ENCODE data around the gene MLLT3. TPM values are rescaled to one million over a fixed set of nuclear protein-coding genes. Genes with fewer than 3 reads are reported as not detected.
A peak's percentile ranks its signal among the peaks of the same experiment; 100 is the strongest.

MLLT3 gene
- total RNA-seq, 2 experiments from 2014 or later: 112 TPM

DNA sequence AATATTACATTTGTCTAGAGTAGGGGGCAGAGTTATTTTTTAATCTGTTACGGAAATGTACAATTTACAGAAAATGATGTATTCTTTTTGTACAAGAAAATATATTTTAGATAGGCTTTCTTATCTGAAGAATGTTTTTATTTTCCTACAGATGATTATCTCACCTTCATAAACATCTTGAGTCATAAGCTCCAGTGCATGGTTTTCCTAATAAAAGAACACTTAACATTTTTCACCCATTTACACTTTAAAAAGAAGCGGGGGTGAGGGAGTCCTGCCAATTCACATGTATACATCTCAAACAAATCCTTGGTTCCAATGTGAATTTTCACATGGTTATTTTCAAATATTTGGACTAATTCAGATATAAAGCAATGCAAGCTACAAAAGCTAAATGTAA is 85.0 kb downstream of the MLLT3 start:
- no peaks in the 10 kb centered on the region for H3K27me3 Mint-ChIP-seq
- no peak for DNase-seq
- POLR2A ChIA-PET: interaction anchor here (1.1 kb wide), 1 partner anchor 85 kb away, joined by 3 read pairs; the partner anchor contains the start of gene MLLT3
- peaks cover 72% of the 10 kb centered on the region for H3K36me3 Mint-ChIP-seq
- no peak for ATAC-seq (ENCODE audit: low read depth)
- H3K4me1 Mint-ChIP-seq: peaks cover 19% of the 10 kb centered on the region
- no peak overlapping the region for H3K4me3 Mint-ChIP-seq
- no peak overlapping the region for H3K27ac Mint-ChIP-seq
- H3K9me3 Mint-ChIP-seq: peaks cover 23% of the 10 kb centered on the region

DNA sequence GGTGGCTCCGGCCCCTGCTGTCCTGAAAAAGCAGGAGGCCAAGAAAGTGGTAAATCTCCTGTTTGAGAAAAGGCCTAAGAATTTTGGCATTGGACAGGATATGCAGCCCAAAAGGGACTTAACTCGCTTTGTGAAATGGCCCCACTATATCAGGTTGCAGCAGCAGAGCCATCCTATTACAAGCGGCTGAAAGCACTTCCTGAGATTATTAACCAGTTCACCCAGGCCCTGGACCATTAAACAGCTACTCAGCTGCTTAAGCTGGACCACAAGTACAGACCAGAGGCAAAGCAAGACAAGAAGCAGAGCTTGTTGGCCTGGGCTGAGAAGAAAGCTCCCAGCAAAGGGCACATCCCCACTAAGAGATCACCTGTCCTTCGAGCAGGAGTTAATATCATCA is 89.7 kb downstream of the MLLT3 start:
- Mint-ChIP-seq H3K36me3 (peaks cover 52% of the 10 kb centered on the region), H3K9me3 (peaks cover 2% of the 10 kb centered on the region), H3K4me1 (peaks cover 45% of the 10 kb centered on the region), H3K27me3 (no peaks in the 10 kb centered on the region), H3K4me3 (no peak overlapping the region), H3K27ac (no peak overlapping the region)
- DNase-seq: no peak
- no peak for ATAC-seq (ENCODE audit: low read depth)
- POLR2A ChIA-PET: no interaction called here

DNA sequence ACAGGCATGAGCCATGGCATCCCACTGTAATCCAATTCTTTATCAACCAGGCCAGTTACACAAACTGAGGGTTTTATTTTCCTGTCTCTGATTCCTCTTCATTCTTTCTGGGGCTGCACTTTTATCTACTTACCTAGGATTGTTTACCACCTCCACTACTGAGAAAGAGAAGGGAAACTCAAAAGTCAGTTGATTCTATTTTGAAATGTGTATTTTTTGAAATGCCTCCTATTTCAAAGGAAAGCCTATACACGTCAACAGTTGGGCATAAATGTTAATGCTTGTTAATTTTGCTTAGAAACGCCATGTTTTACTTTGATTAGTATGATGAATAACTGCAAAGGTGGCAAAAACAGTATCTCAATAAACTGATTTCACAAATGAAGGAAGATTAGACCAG is 92.5 kb downstream of the MLLT3 start:
- Mint-ChIP-seq H3K9me3 (peaks cover 2% of the 10 kb centered on the region), H3K4me1 (peaks cover 57% of the 10 kb centered on the region), H3K4me3 (peak overlapping the region; percentile 31), H3K36me3 (peaks cover 43% of the 10 kb centered on the region), H3K27ac (peak overlapping the region; percentile 57), H3K27me3 (no peaks in the 10 kb centered on the region)
- POLR2A ChIA-PET: no interaction called here
- DNase-seq: no peak
- ATAC-seq (ENCODE audit: low read depth): no peak

DNA sequence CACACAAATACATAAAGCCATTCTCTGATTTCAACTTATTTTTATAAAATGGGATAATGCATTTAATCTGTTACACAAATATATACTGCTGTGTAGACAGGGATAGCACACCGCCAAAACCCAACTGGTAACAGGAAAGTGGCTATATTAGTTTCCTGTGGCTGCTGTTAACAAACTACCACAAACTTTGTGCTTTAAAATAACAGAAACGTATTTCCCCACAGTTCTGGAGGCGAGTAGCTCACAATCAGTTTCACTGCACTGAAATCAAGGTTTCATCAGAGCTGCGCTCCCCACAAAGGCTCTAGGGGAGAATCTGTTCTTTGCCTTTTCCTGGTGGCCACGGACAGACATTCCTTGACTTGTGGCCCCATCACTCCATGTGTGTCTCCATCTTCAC is 94.0 kb downstream of the MLLT3 start:
- Mint-ChIP-seq H3K9me3 (no peaks in the 10 kb centered on the region), H3K27me3 (no peaks in the 10 kb centered on the region), H3K4me3 (peak overlapping the region; percentile 55), H3K36me3 (peaks cover 41% of the 10 kb centered on the region), H3K27ac (peak overlapping the region; percentile 73), H3K4me1 (peaks cover 64% of the 10 kb centered on the region)
- POLR2A ChIA-PET: interaction anchor here (0.9 kb wide), 1 partner anchor 94 kb away, joined by 3 read pairs; the partner anchor contains the start of gene MLLT3
- ATAC-seq (ENCODE audit: low read depth): peak; percentile 38
- DNase-seq: no peak

DNA sequence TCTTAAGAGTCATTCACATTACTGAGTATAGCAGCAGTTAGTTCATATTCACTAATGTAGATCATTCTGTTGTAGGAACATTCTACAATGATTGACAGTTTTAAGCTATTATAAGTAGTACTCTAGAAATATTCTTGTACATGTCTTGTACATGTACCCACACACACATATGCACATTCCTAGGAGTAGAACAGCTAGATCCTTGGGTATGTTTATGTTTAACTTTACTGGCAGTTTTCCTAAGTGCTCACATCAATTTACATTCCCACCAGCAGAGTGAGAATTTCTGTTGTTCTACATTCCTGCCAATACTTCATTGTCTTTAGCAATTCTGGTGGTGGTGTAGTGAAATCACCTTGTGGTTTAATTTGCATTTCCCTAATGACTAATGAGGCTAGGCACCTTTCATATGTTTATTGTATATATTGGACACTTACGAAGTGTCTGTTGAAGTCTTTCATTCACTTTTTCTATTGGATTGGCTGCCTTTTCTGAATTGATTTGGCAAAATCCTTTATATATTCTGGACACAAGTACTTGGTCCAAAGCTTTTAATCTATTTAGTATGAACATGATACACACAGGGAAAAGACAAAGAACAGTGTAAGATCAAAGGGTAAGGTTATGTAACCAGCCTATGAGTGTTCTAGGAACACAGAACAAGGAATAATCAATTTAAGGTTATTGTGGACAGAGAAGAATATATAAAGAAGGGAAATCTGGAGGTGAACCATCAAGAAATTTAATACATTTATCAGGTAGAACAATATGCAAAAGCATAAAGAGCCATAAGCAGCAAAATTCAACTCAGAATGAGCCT is 95.6 kb downstream of the MLLT3 start:
- ATAC-seq (ENCODE audit: low read depth) (no peak), DNase-seq (no peak)
- peaks cover 73% of the 10 kb centered on the region for H3K4me1 Mint-ChIP-seq
- POLR2A ChIA-PET: interaction anchor here (0.6 to 1.4 kb wide), 2 partner anchors 10 to 96 kb away, joined by 4 read pairs; partner anchors contain the start of gene MLLT3
- peak overlapping the region; percentile 29 for H3K4me3 Mint-ChIP-seq
- peaks cover 44% of the 10 kb centered on the region for H3K36me3 Mint-ChIP-seq
- no peaks in the 10 kb centered on the region for H3K27me3 Mint-ChIP-seq
- no peak overlapping the region for H3K27ac Mint-ChIP-seq
- no peaks in the 10 kb centered on the region for H3K9me3 Mint-ChIP-seq

DNA sequence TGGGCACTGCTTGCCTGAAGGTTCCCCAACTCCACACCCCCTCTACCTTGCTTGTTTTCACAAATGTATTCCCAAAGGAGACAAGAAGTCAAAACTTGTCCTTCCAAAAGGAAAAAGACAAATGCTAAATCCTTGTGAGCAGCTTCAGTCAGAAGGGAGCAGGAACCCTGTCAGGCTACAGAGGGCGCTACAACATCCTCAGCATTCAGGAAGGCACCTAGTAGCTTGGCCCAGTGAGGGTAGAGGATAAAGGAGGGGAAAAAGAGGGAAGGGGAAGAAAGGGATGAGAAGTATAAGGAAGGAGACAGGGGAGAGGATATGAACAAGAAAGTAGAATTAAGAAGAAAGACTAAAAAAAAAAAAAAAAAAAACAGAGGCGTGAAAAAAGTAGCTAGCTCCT is 97.5 kb downstream of the MLLT3 start:
- Mint-ChIP-seq H3K9me3 (no peaks in the 10 kb centered on the region), H3K36me3 (peaks cover 41% of the 10 kb centered on the region), H3K27me3 (no peaks in the 10 kb centered on the region), H3K27ac (no peak overlapping the region), H3K4me3 (no peak overlapping the region), H3K4me1 (peaks cover 71% of the 10 kb centered on the region)
- ATAC-seq (ENCODE audit: low read depth) (no peak), DNase-seq (no peak)
- POLR2A ChIA-PET: no interaction called here

DNA sequence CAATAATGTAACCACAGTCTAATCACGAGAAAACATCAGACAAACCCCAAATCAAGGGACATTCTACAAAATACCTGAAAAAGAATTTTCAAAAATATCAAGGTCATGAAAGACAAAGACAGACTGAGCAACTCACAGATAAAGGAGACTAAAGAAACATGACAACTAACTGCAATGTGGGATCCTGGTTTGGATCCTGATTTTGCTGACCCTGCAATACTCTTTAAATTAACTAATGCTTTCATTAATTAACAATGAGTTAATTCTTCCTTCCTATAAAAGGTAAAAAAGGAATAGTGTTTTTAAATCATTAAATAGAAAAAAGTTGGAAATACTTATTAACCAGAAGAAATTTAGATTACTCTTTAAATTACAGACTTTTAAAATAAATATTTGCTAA is 103.6 kb downstream of the MLLT3 start:
- POLR2A ChIA-PET: no interaction called here
- no peaks in the 10 kb centered on the region for H3K27me3 Mint-ChIP-seq
- H3K9me3 Mint-ChIP-seq: no peaks in the 10 kb centered on the region
- H3K4me1 Mint-ChIP-seq: peaks cover 73% of the 10 kb centered on the region
- no peak overlapping the region for H3K4me3 Mint-ChIP-seq
- ATAC-seq (ENCODE audit: low read depth) (no peak), DNase-seq (no peak)
- peaks cover 58% of the 10 kb centered on the region for H3K36me3 Mint-ChIP-seq
- no peak overlapping the region for H3K27ac Mint-ChIP-seq

DNA sequence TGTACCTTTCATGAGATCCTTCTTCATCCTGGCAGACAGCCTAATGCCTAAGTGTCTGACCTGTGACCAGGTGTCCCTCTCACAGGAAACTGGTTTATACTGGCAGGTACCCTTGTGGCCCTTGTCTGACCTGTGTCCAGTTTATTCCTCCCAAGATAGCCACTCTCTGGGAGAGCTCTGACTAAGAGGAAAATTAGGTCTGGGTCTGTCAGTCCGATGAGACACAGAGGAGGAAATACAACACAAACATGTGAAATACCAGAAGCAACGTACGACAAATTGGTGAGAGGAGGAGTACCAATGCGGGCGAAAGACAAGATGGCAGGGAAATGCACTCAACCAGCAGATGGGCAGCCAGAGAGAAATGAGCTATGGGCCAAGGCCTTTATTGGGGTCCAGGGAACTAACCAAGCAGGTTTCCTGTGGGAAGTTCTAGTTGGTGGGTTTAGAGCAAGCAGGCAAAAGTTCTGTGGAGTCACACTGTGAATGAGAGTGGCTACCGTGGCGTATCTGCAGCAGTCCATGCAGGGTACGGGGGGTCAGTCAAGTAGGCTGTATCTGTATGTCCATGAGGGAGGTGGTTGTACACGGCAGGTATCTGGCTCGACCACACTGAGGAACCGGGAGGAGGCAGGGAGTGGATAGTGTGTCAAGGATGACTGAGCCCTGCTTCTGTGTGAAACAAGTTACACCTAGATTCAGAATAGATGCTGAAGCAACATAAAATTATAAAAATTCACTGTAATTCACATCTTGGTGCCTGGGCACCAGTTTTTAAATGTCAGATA is 109.0 kb downstream of the MLLT3 start:
- ATAC-seq (ENCODE audit: low read depth) (no peak), DNase-seq (no peak)
- POLR2A ChIA-PET: interaction anchor here (1.1 to 2.7 kb wide), 3 partner anchors 10 to 170 kb away, joined by 3 to 22 read pairs (median 3); partner anchors contain the start of genes FOCAD and MLLT3
- H3K4me3 Mint-ChIP-seq: peak overlapping the region; percentile 62
- peak overlapping the region; percentile 82 for H3K27ac Mint-ChIP-seq
- H3K9me3 Mint-ChIP-seq: peaks cover 2% of the 10 kb centered on the region
- peaks cover 59% of the 10 kb centered on the region for H3K36me3 Mint-ChIP-seq
- no peaks in the 10 kb centered on the region for H3K27me3 Mint-ChIP-seq
- peaks cover 81% of the 10 kb centered on the region for H3K4me1 Mint-ChIP-seq

DNA sequence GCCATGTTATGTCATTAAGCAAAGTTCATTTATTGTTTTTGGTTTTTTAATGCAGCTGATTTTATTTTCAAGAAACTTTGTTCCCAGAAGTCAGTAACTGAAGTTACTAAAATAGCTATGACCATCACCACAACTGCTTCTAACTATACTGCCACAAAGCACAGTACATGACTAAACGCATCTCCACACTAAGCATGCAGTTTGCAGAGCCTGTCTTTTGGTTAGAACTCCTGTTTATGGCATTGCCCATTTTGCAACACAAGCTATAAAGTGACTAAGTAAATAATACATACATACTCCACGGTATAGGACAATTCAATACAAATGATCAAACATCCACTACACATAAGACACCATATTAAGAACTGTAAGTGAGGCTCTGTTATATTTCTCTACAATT is 109.7 kb downstream of the MLLT3 start:
- Mint-ChIP-seq H3K4me3 (peak overlapping the region; percentile 62), H3K4me1 (peaks cover 83% of the 10 kb centered on the region), H3K27ac (peak overlapping the region; percentile 82), H3K36me3 (peaks cover 57% of the 10 kb centered on the region), H3K9me3 (peaks cover 2% of the 10 kb centered on the region), H3K27me3 (no peaks in the 10 kb centered on the region)
- peak; percentile 57 for ATAC-seq (ENCODE audit: low read depth)
- POLR2A ChIA-PET: interaction anchor here (0.8 to 2.7 kb wide), 5 partner anchors 10 to 171 kb away, joined by 3 to 22 read pairs (median 3); partner anchors contain the start of genes FOCAD and MLLT3
- no peak for DNase-seq

DNA sequence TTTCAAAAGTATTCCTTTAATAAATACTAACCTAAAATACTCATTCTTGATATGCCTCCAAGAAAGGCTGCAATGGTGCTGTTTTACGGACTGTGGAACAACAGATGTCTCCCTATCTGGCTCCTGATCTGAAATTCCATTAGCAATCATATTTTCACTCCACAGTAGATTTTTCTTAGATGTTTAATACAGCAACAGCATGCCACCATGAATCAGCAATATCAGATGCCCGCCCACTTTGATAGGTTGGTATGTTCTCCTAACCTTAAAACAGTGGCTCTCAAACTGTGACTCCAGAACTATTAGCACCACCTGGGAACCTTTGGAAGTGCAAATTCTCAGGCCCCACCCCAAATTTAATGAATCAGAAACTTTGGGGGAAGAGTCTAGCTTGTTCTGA is 110.2 kb downstream of the MLLT3 start:
- peaks cover 83% of the 10 kb centered on the region for H3K4me1 Mint-ChIP-seq
- H3K27ac Mint-ChIP-seq: peak overlapping the region; percentile 82
- POLR2A ChIA-PET: interaction anchor here (0.6 to 2.7 kb wide), 6 partner anchors 11 to 172 kb away, joined by 3 to 22 read pairs (median 3); partner anchors contain the start of genes FOCAD and MLLT3
- no peak for DNase-seq
- H3K27me3 Mint-ChIP-seq: no peaks in the 10 kb centered on the region
- no peak overlapping the region for H3K4me3 Mint-ChIP-seq
- peaks cover 2% of the 10 kb centered on the region for H3K9me3 Mint-ChIP-seq
- ATAC-seq (ENCODE audit: low read depth): no peak
- H3K36me3 Mint-ChIP-seq: peaks cover 51% of the 10 kb centered on the region

DNA sequence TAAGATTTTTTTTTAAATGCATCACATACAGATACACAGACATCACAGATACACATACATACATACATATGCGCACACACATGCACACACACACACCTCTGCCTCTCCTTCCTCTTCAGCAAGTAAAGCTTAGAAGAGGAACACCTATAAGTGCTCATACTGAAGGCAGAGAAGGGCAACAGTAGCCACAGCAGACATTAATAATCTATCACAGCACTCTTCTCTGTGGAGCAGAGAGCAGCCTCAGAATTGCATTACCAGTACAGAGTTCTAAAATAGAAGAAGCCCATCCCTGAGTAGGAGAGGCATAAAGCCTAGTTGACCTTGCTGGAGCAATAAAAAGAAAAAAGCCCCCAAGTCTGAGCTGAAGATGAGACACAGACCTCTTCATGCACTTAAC is 110.6 kb downstream of the MLLT3 start:
- H3K27ac Mint-ChIP-seq: peak overlapping the region; percentile 82
- H3K27me3 Mint-ChIP-seq: no peaks in the 10 kb centered on the region
- DNase-seq: no peak
- no peak for ATAC-seq (ENCODE audit: low read depth)
- H3K4me1 Mint-ChIP-seq: peaks cover 87% of the 10 kb centered on the region
- peaks cover 2% of the 10 kb centered on the region for H3K9me3 Mint-ChIP-seq
- peak overlapping the region; percentile 12 for H3K4me3 Mint-ChIP-seq
- H3K36me3 Mint-ChIP-seq: peaks cover 52% of the 10 kb centered on the region
- POLR2A ChIA-PET: interaction anchor here (0.6 to 2.7 kb wide), 5 partner anchors 19 to 111 kb away, joined by 3 to 22 read pairs (median 3); partner anchors contain the start of gene MLLT3

DNA sequence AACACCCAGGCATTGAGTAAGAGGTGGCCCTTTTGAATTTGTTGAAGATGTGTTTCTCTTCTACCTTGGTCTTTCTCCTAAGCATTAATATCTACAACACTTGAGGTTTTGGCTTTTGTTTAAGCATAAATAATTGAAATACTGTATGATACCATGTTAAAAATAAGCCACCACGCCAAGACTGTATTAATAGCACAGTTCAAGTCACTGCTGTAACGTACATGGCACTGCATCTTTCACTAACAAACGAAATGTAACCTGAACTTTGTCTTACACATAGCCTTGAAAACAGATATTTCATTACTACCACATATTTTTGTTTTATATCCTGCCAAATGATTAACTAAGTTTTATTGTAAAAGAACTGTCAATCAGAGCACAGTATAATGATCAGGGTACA is 112.8 kb downstream of the MLLT3 start:
- peaks cover 2% of the 10 kb centered on the region for H3K9me3 Mint-ChIP-seq
- H3K27me3 Mint-ChIP-seq: no peaks in the 10 kb centered on the region
- POLR2A ChIA-PET: interaction anchor here (1.0 kb wide), 1 partner anchor 112 kb away, joined by 3 read pairs; no protein-coding TSS in a partner anchor
- peaks cover 50% of the 10 kb centered on the region for H3K36me3 Mint-ChIP-seq
- peaks cover 82% of the 10 kb centered on the region for H3K4me1 Mint-ChIP-seq
- no peak overlapping the region for H3K4me3 Mint-ChIP-seq
- H3K27ac Mint-ChIP-seq: no peak overlapping the region
- ATAC-seq (ENCODE audit: low read depth): no peak
- no peak for DNase-seq

DNA sequence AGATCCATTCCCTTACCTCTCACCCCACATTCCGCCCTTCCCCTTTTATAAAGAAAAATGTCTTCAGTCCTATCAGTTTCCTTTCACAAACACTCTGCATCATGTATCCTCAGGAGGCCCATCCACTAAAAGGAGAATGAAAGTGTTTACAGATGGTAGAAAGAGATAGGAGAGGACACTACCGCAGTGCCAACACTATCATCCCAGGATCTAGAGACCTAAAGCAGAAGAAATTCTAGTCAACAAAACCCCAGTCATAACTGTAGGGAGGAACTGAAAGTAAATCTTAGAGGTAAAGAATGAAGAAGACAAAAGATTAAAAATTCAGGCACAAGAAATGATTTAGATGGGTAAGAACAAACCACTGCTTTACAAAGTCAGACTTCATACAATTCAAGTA is 114.1 kb downstream of the MLLT3 start:
- DNase-seq (no peak), ATAC-seq (ENCODE audit: low read depth) (peak; percentile 52)
- peak overlapping the region; percentile 69 for H3K4me3 Mint-ChIP-seq
- no peaks in the 10 kb centered on the region for H3K27me3 Mint-ChIP-seq
- H3K9me3 Mint-ChIP-seq: peaks cover 2% of the 10 kb centered on the region
- peak overlapping the region; percentile 54 for H3K27ac Mint-ChIP-seq
- POLR2A ChIA-PET: no interaction called here
- H3K4me1 Mint-ChIP-seq: peaks cover 81% of the 10 kb centered on the region
- peaks cover 47% of the 10 kb centered on the region for H3K36me3 Mint-ChIP-seq

Data from activated naive CD8-positive, alpha-beta T cell treated with anti-CD3 and anti-CD28 coated beads, Interleukin-2, amount 10 ng/mL, durations not matched to agents 7 days and 5 days (primary cell).